CD4-positive, alpha-beta T cell treated with Interleukin-15 for 4 hours (primary cell): ENCODE results near the gene LIMS1.
"Not testable (repeated sequence)": the region's sequence is repeated elsewhere in the genome, so short reads cannot be mapped to it uniquely, and the experiment has no call there.

Experiments
- DNase-seq: peaks from one replicate; pipeline ENCODE4 v3.0.0-alpha.2; 2020; ENCODE audit warnings: low spot score

Gene LIMS1

DNA sequence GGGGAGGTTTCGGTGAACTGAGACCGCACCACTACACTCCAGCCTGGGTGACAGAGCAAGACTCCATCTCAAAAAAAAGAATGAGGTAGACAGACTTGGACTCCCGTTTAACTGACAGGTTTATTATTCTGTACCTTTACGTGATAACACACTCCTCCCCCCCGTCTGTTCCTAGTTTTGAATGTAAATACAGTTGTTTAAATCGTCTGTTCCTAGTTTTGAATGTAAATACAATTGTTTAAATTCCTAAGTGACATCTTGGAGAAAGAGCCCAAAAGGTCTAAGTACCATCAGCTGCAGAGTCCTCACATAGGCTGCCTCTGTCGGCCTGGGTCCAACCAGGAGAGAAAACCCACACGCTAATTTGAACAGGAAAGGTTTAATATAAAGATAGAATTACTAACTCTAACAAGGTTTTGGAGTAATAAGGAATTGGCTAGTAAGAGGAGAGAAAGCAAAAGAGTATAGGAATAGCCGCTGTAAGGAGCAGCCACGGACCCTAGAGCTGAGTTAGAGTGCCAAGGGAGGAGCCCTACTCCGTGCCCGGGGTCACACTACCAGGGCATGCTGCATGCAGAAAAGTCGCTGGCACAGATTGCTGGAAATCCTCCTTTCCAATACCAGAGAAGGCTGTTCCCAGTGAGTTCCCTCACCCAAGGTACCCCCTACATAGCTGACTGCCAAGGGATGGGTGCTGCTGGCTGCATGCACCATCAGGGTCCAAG is 101.5 kb downstream of the LIMS1 start:
- no peak for DNase-seq

DNA sequence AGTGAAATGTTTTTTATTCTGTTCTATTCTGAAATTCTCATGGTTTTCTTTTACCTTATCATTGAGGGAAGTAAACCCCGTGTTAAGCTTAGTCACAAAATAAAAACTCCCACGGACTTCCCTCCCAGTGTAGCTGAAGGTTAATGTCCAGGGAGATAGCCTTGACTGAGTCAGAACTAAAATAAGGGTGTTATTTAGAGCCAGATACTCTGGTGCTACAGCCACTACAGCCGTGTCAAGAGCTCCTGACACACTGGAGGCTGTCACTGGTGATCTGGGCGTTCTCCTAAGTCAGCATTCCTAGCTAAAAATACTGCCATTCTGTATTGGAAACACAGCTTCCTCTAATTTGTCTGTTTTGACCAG is 103.0 kb downstream of the LIMS1 start:
- DNase-seq: no peak

DNA sequence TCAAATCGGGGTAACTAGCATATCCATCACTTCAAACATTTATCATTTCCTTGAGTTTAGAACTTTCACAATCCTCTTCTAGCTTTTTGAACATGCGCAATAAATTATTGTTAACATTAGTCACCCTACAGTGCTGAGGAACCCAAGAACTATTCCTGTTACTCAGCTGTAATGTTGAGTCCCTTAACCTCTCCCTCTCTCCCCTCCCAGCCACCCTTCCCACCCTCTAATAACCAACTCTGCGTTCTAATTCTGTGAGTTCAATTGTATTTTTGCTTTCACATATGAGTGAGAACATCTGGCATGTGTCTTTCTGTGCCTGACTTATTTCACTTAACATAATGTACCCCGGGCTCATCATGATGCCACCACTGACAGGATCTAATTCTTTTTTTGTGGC is 106.5 kb downstream of the LIMS1 start:
- DNase-seq: no peak

DNA sequence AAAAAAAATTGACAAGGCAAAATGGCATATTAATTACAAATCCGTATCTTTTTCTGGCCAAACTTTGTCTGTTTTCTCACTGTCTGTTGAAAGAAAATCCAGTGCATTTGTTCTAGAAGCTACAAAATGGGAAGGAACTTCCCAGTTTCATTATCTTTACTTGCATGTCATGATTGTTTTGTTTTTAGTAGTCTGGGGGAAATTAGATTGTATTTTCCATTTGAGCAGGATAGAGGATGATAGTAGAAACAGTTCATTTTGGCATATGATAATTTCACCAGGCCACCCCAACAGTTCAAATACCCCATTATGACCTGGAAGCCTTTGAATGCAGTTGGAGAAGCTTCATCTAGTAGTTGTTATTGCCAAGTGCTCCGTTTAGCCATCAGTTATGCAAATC is 107.5 kb downstream of the LIMS1 start:
- no peak for DNase-seq

DNA sequence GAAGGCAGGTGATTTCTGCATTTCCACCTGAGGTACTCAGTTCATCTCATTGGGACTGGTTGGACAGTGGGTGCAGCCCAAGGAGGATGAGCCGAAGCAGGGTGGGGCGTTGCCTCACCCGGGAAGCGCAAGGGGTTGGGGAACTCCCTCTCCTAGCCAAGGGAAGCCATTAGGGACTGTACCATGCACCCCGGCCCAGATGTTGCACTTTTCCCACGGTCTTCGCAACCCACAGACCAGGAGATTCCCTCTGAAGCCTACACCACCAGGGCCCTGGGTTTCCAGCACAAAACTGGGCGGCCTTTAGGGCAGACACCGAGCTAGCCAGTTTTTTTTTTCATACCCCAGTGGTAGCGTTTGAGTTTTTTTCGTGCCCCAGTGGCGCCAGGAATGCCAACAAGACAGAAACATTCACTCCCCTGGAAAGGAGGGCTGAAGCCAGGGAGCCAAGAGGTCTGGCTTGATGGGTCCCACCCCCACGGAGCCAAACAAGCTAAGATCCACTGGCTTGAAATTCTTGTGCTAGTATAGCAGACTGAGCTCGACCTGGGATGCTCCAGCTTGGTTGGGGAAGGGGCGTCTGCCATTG is 109.1 kb downstream of the LIMS1 start:
- DNase-seq: no peak

DNA sequence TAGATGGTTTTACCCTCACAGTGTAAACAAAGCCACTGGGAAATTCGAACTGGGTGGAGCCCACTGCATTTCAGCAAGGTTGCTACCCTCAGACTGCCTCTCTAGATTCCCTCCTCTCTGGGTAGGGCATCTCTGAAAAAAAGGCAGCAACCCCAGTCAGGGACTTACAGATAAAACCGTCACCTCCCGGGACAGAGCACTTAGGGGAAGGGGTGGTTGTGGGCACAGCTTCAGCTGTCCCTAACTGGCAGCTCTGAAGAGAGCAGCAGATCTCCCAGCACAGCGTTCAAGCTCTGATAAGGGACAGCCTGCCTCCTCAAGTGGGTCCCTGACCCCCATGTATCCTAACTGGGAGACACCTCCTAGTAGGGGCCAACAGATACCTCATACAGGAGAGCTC is 109.6 kb downstream of the LIMS1 start:
- not testable (repeated sequence) for DNase-seq

DNA sequence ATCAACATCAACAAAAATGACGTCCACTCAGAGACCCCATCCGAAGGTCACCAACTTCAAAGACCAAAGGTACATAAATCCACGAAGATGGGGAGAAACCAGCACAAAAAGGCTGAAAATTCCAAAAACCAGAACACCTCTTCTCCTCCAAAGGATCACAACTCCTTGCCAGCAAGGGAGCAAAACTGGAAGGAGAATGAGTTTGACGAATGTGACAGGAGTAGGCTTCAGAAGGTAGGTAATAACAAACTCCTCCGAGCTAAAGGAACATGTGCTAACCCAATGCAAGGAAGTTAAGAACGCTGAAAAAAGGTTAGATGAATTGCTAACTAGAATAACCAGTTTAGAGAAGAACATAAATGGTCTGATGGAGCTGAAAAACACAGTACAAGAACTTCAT is 110.2 kb downstream of the LIMS1 start:
- DNase-seq: not testable (repeated sequence)

DNA sequence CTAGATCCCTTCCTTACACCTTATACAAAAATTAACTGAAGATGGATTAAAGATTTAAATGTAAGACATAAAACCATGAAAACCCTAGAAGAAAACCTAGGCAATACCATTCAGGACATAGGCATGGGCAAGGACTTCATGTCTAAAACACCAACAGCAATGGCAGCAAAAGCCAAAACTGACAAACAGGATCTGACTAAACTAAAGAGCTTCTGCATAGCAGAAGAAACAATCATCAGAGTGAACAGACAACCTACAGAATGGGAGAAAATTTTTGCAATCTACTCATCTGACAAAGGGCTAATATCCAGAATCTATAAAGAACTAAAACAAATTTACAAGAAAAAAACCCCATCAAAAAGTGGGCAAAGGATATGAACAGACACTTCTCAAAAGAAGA is 114.5 kb downstream of the LIMS1 start:
- not testable (repeated sequence) for DNase-seq

DNA sequence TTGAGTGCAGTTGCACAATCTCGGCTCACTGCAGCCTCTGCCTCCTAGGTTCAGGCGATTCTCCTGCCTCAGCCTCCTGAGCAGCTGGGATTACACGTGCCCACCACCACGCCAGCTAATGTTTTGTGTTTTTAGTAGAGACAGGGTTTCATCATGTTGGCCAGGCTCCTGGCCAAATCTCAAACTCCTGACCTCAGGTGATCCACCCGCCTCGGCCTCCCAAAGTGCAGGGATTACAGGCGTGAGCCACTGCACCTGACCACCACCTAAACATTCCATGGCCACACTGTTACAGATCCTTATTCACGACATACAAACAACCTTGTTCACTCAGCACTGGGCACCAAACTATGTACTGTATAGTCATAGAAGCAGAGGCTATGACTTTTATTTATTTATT is 116.2 kb downstream of the LIMS1 start:
- DNase-seq: not testable (repeated sequence)

DNA sequence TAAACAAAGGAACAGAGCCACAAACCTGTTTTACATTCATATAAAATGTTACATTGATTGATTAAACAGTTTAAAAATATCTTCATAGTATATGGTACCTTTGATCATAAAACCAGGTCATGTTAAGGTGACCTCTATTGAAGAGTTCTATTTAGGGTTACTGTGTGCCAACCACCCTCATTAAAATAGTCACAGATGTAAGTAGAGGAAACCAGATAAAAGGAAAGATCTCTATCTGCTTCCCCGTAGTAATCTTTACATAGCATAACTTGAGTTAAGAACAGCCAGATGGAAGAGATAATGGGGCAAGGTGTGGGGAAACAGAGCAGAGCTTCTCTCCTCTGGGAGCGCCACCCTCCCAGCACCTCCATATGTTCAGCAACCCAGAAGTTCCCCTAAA is 117.2 kb downstream of the LIMS1 start:
- not testable (repeated sequence) for DNase-seq

DNA sequence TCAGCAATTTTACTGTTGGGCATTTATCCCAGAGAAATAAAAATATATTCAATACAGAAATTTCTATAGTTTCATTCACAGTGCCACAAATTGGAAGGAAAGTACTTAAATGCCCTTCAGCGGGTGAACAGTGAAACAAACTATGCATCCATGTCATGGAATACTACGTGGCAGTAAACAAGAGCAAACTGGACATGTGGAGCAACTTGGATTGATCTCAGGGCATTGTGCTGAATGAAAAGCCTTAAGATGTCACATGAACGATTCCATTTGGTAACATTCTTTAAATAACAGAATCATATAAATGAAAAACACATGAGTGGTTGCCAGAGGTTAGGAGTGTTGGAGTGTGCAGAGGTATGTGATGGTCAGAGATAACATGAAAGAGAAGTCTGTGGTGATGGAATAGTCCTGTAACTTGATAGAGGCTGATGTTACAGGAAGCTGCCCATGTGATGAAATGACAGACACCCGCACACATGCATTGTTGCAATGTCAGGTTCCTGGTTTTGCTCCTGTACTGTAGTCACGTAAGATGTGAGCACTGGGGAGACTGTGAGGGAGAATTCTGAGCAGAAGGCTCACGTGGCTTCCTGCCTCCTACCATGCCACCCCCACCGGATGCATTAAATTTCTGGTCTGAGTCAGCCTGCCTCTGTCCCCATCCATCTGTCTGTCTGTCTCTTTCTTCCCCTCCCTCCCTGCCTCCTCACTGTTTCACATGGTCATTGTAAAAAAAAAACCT is 118.1 kb downstream of the LIMS1 start:
- peak; percentile 48 for DNase-seq

DNA sequence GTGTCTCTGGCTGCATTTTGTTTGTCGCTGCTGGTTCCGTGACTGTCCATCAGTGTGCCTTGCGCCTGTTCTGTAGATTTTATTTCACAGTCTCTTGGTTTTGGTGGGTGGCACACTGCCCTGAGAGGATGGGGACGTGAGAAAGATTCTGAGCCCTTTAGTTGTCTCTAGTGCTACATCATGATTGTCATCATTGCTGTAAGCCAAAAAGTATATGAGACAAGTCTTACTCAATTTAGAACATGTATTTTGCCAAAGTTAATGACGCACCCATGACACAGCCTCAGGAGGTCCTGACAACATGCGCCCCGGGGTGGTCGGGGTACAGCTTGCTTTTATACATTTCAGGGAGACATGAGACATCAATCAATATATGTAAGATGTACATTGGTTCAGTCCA is 119.2 kb downstream of the LIMS1 start:
- not testable (repeated sequence) for DNase-seq

DNA sequence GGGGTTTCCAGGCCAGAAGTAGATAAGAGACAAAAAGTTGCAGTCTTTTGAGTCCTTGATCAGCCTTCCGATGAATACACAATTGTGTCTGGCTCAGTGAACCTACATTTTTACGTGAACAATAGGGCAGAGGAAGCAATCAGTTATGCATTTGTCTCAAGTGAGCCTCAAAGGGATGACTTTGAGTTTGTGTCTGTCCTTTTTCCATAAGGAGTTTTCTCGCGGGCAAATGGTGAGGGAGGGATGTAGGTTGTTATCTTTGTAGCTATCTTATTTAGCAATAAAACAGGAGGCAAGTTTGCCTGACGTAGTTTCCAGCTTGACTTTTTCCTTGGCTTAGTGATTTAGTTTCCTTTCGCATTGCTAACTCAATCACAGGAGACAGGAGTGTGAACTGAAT is 119.6 kb downstream of the LIMS1 start:
- DNase-seq: not testable (repeated sequence)

DNA sequence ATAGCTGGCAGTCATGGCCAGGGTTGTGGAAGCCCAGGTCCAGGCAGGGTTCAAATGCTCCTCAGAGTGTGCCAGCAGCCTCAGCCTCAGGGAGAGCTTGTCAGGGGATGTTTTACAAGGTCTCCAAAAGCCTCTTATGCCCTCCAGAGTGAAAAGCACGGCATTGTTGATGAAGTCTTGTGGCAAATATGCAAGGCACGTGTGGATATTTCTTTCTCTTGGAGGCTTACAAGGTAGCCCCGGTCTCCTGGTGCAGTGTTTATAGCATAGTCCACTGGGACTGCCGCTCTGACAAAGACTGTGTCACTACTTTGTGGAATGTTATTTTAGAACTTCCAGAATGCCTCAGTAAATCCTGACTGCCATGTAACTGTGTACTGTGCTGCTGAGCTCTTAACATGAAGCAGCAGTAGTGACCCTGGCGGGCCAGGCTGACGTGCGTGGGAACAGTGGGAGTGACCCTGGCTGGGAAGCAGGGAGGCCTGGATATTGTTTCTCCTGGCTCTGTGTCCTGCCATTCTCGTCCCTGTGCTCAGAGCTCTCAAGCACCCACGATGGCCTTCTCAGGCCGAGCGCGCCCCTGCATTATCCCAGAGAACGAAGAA is 120.4 kb downstream of the LIMS1 start:
- not testable (repeated sequence) for DNase-seq

DNA sequence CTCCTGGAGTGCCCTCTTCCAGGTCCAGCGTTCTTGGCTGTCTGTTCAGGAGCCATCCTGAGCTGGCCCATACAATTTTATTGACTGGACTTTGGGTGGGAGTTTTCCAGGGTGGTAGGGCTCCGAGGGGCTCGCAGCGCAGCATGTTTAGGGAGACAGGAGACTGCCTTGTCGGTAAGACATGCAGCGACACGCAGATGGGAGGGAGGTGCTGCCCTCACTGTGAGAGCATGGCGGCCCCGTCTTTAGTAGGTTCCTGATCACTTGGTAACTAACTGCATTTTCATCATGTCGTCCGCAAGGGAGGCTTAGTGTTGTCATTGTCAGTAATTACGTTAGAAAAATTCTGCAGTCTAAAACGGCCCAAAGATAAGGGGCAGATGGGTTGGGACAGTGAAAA is 121.0 kb downstream of the LIMS1 start:
- not testable (repeated sequence) for DNase-seq

DNA sequence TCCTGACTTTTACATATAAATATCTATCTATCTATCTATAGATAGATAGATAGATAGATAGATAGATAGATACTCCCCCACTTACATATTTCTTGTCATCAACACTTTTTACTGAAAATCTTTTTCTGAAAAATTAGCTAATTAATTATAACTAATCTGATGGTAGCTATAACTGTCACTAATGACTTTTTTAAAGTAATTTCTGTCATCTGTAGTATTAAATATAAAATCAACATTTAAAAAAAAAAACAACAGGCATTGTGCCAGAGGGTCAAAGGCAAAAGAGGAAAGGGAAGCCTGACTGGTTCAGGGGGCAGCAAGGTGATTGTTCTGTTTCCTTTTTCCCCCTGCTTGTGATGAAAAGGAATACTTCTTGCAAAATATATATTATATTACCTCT is 122.0 kb downstream of the LIMS1 start:
- DNase-seq: not testable (repeated sequence)

DNA sequence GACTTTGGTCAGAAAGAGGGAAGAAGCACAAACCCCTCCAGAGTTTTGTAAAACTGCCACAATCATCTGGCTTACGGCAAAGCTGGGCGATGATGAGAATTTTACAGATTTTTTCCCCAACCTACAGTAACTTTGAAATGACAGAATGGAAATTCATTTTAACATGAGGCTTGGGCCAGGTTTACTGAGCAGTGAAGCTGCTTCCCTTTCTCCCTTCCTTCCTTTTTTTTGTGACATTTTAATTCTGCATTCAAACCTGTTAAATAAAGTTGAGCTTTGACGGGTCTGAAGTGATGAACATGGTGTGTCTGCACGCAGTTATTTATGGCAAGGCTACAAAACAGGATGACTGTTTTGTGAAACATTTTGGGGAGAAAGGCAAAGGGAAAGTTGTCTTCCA is 123.2 kb downstream of the LIMS1 start:
- not testable (repeated sequence) for DNase-seq

DNA sequence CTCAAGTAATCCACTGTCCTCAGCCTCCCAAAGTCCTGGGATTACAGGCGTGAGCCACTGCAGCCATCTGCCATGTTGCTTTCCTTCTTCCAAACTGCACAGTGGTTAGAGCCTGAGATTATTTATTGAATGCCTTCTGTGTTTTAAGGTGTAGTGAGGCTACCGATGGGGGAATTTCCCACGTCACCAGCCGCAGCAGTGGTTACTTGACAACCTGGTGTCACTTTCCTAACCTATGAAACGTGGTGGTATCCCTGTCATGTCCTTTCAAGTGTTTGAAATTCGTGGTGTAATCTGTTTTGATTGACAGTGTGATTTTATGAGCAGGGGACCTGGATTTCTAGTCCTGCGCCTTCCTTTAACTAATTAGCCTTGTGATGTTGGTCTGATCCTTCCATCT is 124.3 kb downstream of the LIMS1 start:
- not testable (repeated sequence) for DNase-seq

DNA sequence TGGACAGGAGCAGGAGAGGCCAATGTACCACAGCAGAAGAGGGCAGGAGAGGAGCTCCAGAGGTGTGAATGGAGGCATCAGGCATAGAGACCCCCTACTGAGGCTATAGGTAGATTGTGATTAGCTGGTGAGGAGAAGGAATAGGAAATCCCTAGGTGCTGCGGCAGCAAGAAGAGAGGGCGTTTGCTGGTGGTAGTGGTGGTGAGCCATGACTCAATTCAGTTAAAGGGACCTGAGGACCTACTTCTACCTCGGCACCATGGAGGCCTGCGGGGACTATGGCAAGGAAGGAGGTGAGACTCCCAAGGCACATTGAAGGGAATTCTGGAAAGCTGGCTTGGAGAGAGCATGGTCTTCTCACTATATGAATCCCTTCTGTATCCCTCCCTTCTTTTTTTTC is 127.2 kb downstream of the LIMS1 start:
- not testable (repeated sequence) for DNase-seq

DNA sequence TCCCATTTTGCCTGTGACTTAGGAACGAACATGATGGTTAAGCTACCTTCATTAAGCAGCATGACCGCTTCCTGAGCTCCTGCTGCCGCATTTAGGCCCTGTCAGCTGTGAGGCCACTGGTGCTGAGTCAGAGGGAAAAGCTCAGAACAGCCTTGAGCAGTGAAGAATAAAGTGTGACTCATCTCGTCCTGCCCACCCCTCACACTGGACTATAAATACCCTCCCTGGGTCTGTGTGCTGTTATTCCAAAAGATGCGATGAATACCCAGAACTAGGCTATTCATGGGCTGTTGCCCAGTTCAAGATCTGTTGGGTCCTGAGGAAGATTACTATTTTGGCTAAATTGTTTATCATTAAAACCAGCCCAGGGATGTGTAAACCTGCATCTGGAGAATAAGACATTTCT is 127.9 kb downstream of the LIMS1 start:
- not testable (repeated sequence) for DNase-seq

DNA sequence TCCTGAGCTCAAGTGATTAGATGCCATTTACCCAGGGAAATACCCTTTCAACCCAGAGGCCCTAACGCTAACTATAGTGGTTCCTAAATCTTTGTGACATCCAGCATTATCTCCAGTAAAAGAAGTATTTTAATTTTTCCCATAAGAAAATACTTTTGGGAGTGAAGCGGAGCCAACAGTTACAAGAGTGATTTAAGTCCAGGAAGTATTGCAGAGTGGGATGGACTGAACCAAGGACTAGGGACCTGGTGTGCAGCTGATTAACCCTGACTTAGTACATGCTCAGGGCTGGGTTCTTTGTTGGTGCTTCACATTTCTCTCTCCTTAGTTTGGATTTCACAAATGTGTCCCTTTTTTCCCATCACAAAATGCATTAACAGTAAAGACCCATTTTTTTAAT is 129.1 kb downstream of the LIMS1 start:
- not testable (repeated sequence) for DNase-seq

DNA sequence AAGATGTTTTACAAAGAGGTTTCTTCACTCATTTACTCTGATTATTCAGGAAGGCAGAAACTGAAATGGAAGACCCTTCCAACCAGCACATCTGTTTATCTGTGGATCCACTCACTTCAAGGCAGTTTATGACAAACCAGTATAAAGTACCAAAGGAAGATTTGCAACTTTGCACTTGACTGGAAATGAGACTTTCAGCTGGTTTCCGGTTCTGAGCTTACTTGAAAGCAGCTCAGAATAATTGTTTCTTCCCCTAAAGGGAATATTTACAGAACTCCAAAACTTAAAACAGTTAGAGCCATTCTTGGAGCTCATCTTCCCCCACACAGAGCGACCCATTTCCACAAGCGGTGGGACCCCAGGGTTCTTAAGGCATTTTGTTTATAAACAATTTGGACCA is 129.8 kb downstream of the LIMS1 start:
- not testable (repeated sequence) for DNase-seq

DNA sequence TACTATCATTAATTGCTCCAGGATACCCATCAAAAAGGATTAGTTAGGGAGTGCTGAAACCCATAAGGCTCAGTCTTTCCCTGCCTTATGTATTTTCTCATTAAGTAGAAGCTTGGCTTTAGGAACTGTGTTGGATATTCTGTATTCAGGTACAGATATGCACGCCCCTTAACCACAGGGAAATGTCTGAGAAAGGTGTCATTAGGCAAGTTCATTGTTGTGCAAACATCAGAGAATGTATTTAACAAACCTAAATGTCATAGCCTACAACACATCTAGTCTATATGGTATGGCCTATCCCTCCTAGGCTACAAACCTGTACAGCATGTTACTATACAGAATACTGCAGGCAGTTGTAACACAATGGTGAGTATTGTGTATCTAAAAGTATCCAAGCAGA is 130.7 kb downstream of the LIMS1 start:
- DNase-seq: not testable (repeated sequence)
